HG02970 (cell line): ENCODE data around the gene RBCK1.

Experiments
- ATAC-seq: cut with Tn5 transposase; IDR thresholded peaks from one replicate; pipeline ENCODE4 v1.9.1; 2021; ENCODE audit warnings: mild to moderate bottlenecking, moderate library complexity, moderate number of reproducible peaks; ENCODE audit not compliant: unreplicated experiment, low FRiP score

RBCK1 gene

DNA sequence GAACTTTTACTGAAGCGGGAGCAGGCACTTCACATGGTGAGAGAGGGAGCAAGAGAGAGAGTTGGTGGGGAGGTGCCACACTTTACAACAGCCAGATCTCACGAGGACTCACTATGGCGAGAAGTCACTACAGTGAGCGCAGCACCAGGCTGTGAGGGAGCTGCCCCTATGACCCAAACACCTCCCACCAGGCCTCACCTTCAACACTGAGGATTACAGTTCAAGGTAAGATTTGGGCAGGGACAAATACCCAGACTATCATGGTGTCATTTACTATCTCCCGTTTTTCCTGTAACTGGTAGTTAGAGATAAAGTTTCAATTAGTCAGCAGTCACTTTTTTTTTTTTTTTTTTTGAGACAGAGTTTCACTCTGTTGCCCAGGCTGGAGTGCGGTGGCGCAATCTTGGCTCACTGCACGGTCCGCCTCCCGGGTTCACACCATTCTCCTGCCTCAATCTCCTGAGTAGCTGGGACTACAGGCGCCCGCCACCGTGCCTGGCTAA is 7.8 kb downstream of the RBCK1 start:
- ATAC-seq, result no peak

- no peak for ATAC-seq
Observed at GRCh38 chr20:416950-417800, 9.1 kb downstream of the RBCK1 start.

- ATAC-seq, result no peak
Observed at GRCh38 chr20:417801-418342, 9.8 kb downstream of the RBCK1 start.

GRCh38 chr20:418858-419365 is 10.8 kb downstream of the RBCK1 start:
- no peak for ATAC-seq

DNA sequence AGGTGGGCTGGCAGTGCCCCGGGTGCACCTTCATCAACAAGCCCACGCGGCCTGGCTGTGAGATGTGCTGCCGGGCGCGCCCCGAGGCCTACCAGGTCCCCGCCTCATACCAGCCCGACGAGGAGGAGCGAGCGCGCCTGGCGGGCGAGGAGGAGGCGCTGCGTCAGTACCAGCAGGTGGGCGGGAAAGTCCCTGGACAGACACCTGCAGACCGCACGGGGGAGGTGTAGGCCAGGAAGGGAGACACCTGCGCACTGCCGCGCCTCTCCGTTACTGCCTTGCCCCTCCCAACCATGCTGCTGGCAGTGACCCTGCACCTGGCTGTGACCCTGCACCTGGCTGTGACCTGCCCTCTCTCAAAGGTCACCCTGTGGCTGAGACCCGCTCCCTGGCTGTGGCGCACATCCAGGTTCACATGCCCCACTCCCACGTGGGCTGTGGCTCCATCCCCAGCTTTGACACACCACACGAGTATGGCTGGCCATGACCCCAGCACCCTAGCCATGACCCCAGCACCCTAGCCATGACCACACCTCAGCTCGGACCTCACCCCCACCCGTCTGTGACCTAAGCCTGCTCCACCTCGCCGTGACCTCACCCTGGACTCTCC is 11.6 kb downstream of the RBCK1 start:
- no peak for ATAC-seq

GRCh38 chr20:420166-420620 is 12.1 kb downstream of the RBCK1 start:
- no peak for ATAC-seq

GRCh38 chr20:420721-421574 is 12.8 kb downstream of the RBCK1 start:
- no peak for ATAC-seq

GRCh38 chr20:421685-422250 is 13.7 kb downstream of the RBCK1 start:
- ATAC-seq, result no peak

GRCh38 chr20:426566-426965 is 18.5 kb downstream of the RBCK1 start:
- no peak for ATAC-seq

GRCh38 chr20:427401-427800 is 19.3 kb downstream of the RBCK1 start:
- no peak for ATAC-seq

- no peak for ATAC-seq
Observed at GRCh38 chr20:427849-428657, 20.0 kb downstream of the RBCK1 start.

DNA sequence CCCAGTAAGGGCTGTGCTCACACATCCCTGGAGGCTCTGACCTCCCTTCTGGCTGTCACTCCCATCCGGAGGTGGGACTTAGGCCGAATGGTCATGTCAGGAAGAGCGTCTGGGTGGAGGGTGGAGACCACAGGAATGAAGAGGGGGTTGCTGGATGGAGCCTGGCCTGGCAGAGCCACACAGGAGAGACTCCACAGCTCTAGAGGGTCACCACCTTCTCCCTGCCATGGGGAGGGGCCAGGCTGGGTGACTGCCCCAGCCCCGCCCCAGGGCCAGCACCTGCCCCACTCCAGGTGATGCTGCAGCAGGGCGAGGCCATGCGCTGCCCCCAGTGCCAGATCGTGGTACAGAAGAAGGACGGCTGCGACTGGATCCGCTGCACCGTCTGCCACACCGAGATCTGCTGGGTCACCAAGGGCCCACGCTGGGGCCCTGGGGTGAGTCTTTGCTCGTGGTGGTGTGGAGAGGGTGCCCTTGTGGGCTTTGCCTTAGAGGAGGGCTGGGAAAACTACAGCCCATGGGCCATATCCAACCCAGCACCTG is 20.6 kb downstream of the RBCK1 start:
- no peak for ATAC-seq

GRCh38 chr20:430091-430999 is 22.2 kb downstream of the RBCK1 start:
- no peak for ATAC-seq

GRCh38 chr20:431012-431904 is 23.2 kb downstream of the RBCK1 start:
- ATAC-seq, result no peak

- ATAC-seq, result no peak
Observed at GRCh38 chr20:432208-432607, 24.1 kb downstream of the RBCK1 start.

- no peak for ATAC-seq
Observed at GRCh38 chr20:432677-433299, 24.7 kb downstream of the RBCK1 start.
